Sigmoid colon (tissue), 7 donors: ENCODE data around the gene CD180. TPM values are rescaled to one million over a fixed set of nuclear protein-coding genes. Genes with fewer than 3 reads are reported as not detected.
A peak's percentile ranks its signal among the peaks of the same experiment; 100 is the strongest.

Source experiments
- DNase-seq: peaks from one replicate; pipeline ENCODE4 v3.0.0-alpha.2; 2019
- H3K27ac ChIP-seq, 4 donors: fragments of 200-600 bp; sonication (generic); one replicate each; pipeline ENCODE4 v1.5.1; 2016 to 2019; ENCODE audit warnings: mild to moderate bottlenecking in 1 of 4
- H3K27me3 ChIP-seq, 3 donors: fragments of 200-600 bp; sonication (generic); one replicate each; pipeline ENCODE4 v1.5.1; 2019; ENCODE audit warnings: mild to moderate bottlenecking in 1 of 3
- H3K36me3 ChIP-seq, 4 donors: fragments of 200-600 bp; sonication (generic); one replicate each; pipeline ENCODE4 v1.5.1; 2016 to 2019
- H3K4me1 ChIP-seq, 4 donors: fragments of 200-600 bp; sonication (generic); one replicate each; pipeline ENCODE4 v1.5.1; 2017 to 2019
- H3K4me3 ChIP-seq, 4 donors: fragments of 200-600 bp; sonication (generic); one replicate each; pipeline ENCODE4 v1.5.1; 2017 to 2019; ENCODE audit warnings: mild to moderate bottlenecking in 2 of 4, moderate library complexity in 1 of 4
- H3K9me3 ChIP-seq, 4 donors: fragments of 200-600 bp in 3 of 4; sonication (generic) in 3 of 4; one replicate each; pipeline versions ENCODE4 v1.5.1 to v1.6.1; 2013 to 2019
- EP300 ChIP-seq, 4 donors: sonication (generic); formaldehyde crosslinking; IDR thresholded peaks; one replicate each; pipeline ENCODE4 v1.6.1; 2017; ENCODE audit warnings: antibody characterized with exemption in 4 of 4
- POLR2A ChIP-seq, 2 donors: fragments of 450-650 bp; IDR thresholded peaks; one replicate each; pipeline ENCODE4 v1.6.1; 2016; ENCODE audit warnings: antibody characterized with exemption in 2 of 2, mild to moderate bottlenecking in 2 of 2, moderate library complexity in 2 of 2
- POLR2AphosphoS5 ChIP-seq, 4 donors: sonication (generic); formaldehyde crosslinking; IDR thresholded peaks; one replicate each; pipeline ENCODE4 v1.6.1; 2017; ENCODE audit warnings: antibody characterized with exemption in 4 of 4
- WGBS, 2 donors: extraction: QIAGEN DNeasy Blood & Tissue Kit; methylation state at CpG; one replicate each; pipeline ENCODE4 v1.1.7; 2013; 5-methylcytosine and 5-hydroxymethylcytosine counted together
- intact Hi-C: fragments of 100-400 bp; cut with DNase I; formaldehyde crosslinking; loops from one replicate; pipeline ENCODE4 v1.15.1; 2023
- polyA plus RNA-seq, 3 donors: library from polyadenylated mRNA; stranded (reverse); fragments of 200-250 nt; gene quantifications; one replicate each; pipeline ENCODE4 v1.2.3, GENCODE V29; 2013
- total RNA-seq, 4 donors: library from RNA; depleted of rRNA; stranded (reverse); fragments of >200 nt; gene quantifications; one replicate each; pipeline ENCODE4 v1.1.0, GENCODE V29; 2016
- TF ChIP-seq, protein P1 (sequence below), 4 experiments: fragments of 450-650 bp in 3 of 4; fragments of 200-600 bp in 1 of 4; IDR thresholded peaks; one replicate each; pipeline ENCODE4 v1.5.1; 2016 to 2019; ENCODE audit warnings: antibody characterized with exemption in 4 of 4, mild to moderate bottlenecking in 3 of 4, moderate library complexity in 2 of 4
- donor health status: healthy with polysubstance abuse.
- donor health status: Bipolar disorder and iron deficiency.
- donor health status: healthy.

The CD180 gene
- total and polyA plus RNA-seq, 7 donors = 0.55 to 3.5 (median 0.99) TPM

DNA sequence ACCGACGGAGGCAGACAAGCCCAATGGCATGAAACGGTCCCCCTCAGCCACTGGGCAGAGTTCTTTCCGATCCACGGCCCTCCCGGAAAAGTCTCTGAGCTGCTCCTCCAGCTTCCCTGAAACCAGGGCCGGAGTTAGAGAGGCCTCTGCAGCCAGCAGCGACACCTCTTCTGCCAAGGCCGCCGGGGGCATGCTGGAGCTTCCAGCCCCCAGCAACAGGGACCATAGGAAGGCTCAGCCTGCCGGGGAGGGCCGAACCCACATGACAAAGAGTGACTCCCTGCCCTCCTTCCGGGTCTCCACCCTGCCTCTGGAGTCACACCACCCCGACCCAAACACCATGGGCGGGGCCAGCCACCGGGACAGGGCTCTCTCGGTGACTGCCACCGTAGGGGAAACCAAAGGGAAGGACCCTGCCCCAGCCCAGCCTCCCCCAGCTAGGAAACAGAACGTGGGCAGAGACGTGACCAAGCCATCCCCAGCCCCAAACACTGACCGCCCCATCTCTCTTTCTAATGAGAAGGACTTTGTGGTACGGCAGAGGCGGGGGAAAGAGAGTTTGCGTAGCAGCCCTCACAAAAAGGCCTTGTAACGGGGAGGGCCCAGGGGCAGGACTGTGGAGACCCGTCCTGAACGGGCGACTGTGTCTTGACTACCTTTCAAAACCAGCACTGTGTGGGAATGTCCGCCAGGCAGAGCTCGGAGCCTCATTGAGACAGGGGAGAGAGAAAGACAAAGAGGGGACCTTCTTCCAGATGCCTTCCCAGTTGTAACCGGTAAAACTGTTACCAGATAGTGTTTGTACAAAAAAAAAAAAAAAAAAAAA lies 29.9 kb downstream of the CD180 start:
- 46 to 59% methylated on average over 31 of the region's 31 CpGs for WGBS, 2 donors
- peak; percentile 70 for DNase-seq
- H3K36me3 ChIP-seq = peaks cover 13 to 38% (median 19%) of the 10 kb centered on the region in 4 donors
- no peaks in the 10 kb centered on the region for H3K9me3 ChIP-seq
- intact Hi-C loops = loop anchor here (1.0 to 10.0 kb wide), 2 partner anchors 43 to 1118 kb away; no protein-coding TSS in a partner anchor
- peaks cover 0 to 14% (median 12%) of the 10 kb centered on the region in 4 donors for H3K4me1 ChIP-seq
- no peaks in the 10 kb centered on the region for H3K27me3 ChIP-seq
- H3K4me3 ChIP-seq = peak overlapping the region in 3 of 4 donors; percentile 23 to 38 (median 32)
- peak overlapping the region; percentile 59 to 77 (median 76) for H3K27ac ChIP-seq
- TF ChIP-seq POLR2AphosphoS5 (IDR thresholded peaks at IDR 0.05) (peak in 1 of 4 donors; percentile 2), POLR2A (IDR thresholded peaks at IDR 0.05) (no peak), EP300 (IDR thresholded peaks at IDR 0.05) (no peak)
- TF ChIP-seq, protein P1, sequence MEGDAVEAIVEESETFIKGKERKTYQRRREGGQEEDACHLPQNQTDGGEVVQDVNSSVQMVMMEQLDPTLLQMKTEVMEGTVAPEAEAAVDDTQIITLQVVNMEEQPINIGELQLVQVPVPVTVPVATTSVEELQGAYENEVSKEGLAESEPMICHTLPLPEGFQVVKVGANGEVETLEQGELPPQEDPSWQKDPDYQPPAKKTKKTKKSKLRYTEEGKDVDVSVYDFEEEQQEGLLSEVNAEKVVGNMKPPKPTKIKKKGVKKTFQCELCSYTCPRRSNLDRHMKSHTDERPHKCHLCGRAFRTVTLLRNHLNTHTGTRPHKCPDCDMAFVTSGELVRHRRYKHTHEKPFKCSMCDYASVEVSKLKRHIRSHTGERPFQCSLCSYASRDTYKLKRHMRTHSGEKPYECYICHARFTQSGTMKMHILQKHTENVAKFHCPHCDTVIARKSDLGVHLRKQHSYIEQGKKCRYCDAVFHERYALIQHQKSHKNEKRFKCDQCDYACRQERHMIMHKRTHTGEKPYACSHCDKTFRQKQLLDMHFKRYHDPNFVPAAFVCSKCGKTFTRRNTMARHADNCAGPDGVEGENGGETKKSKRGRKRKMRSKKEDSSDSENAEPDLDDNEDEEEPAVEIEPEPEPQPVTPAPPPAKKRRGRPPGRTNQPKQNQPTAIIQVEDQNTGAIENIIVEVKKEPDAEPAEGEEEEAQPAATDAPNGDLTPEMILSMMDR (IDR thresholded peaks at IDR 0.05) = peak in 1 of 4 experiments; percentile 7

DNA sequence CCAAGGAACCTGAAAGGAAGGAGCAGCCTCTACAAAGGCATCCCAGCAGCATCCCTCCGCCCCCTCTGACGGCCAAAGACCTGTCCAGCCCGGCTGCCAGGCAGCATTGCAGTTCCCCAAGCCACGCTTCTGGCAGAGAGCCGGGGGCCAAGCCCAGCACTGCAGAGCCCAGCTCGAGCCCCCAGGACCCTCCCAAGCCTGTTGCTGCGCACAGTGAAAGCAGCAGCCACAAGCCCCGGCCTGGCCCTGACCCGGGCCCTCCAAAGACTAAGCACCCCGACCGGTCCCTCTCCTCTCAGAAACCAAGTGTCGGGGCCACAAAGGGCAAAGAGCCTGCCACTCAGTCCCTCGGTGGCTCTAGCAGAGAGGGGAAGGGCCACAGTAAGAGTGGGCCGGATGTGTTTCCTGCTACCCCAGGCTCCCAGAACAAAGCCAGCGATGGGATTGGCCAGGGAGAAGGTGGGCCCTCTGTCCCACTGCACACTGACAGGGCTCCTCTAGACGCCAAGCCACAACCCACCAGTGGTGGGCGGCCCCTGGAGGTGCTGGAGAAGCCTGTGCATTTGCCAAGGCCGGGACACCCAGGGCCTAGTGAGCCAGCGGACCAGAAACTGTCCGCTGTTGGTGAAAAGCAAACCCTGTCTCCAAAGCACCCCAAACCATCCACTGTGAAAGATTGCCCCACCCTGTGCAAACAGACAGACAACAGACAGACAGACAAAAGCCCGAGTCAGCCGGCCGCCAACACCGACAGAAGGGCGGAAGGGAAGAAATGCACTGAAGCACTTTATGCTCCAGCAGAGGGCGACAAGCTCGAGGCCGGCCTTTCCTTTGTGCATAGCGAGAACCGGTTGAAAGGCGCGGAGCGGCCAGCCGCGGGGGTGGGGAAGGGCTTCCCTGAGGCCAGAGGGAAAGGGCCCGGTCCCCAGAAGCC lies 30.8 kb downstream of the CD180 start:
- intact Hi-C loops = loop anchor here (1.0 to 10.0 kb wide), 2 partner anchors 44 to 1119 kb away; no protein-coding TSS in a partner anchor

DNA sequence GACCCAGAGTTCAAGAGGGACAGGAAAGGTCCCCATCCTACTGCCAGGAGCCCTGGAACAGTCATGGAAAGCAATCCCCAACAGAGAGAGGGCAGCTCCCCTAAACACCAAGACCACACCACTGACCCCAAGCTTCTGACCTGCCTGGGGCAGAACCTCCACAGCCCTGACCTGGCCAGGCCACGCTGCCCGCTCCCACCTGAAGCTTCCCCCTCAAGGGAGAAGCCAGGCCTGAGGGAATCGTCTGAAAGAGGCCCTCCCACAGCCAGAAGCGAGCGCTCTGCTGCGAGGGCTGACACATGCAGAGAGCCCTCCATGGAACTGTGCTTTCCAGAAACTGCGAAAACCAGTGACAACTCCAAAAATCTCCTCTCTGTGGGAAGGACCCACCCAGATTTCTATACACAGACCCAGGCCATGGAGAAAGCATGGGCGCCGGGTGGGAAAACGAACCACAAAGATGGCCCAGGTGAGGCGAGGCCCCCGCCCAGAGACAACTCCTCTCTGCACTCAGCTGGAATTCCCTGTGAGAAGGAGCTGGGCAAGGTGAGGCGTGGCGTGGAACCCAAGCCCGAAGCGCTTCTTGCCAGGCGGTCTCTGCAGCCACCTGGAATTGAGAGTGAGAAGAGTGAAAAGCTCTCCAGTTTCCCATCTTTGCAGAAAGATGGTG lies 31.6 kb downstream of the CD180 start:
- DNase-seq = no peak
- WGBS, 2 donors = 95% methylated on average over 17 of the region's 17 CpGs
- intact Hi-C loops = loop anchor here (10.0 kb wide), 1 partner anchor 1120 kb away; no protein-coding TSS in a partner anchor
- Histone ChIP-seq H3K36me3 (peaks cover 13 to 38% (median 19%) of the 10 kb centered on the region in 4 donors), H3K27me3 (no peaks in the 10 kb centered on the region), H3K4me1 (peaks cover 0 to 26% (median 22%) of the 10 kb centered on the region in 4 donors), H3K9me3 (no peaks in the 10 kb centered on the region), H3K27ac (peak overlapping the region in 2 of 4 donors; percentile 76 to 77), H3K4me3 (no peak overlapping the region)
- no peak for TF ChIP-seq EP300 (IDR thresholded peaks at IDR 0.05)
- TF ChIP-seq, protein P1 (IDR thresholded peaks at IDR 0.05) = no peak
- TF ChIP-seq POLR2A (IDR thresholded peaks at IDR 0.05) = no peak
- TF ChIP-seq POLR2AphosphoS5 (IDR thresholded peaks at IDR 0.05) = no peak

More for the DNA sequence above, 30.8 kb downstream of the CD180 start:
- H3K36me3 ChIP-seq = peaks cover 13 to 38% (median 19%) of the 10 kb centered on the region in 4 donors
- no peaks in the 10 kb centered on the region for H3K9me3 ChIP-seq
- TF ChIP-seq, protein P1 (IDR thresholded peaks at IDR 0.05) = peak; percentile 50 to 84 (median 78)
- TF ChIP-seq POLR2AphosphoS5 (IDR thresholded peaks at IDR 0.05) (peak in 2 of 4 donors; percentile 23 to 28), EP300 (IDR thresholded peaks at IDR 0.05) (no peak), POLR2A (IDR thresholded peaks at IDR 0.05) (no peak)
- peak overlapping the region in 3 of 4 donors; percentile 23 to 38 (median 32) for H3K4me3 ChIP-seq
- peak; percentile 92 for DNase-seq
- peaks cover 0 to 20% (median 19%) of the 10 kb centered on the region in 4 donors for H3K4me1 ChIP-seq
- peak overlapping the region; percentile 59 to 77 (median 76) for H3K27ac ChIP-seq
- no peaks in the 10 kb centered on the region for H3K27me3 ChIP-seq
- WGBS, 2 donors = 42 to 48% methylated on average over 36 of the region's 36 CpGs
